ENCODE results near the gene PIGR. TPM values are rescaled to one million over a fixed set of nuclear protein-coding genes. Genes with fewer than 3 reads are reported as not detected.

The PIGR gene
- total RNA-seq, 1 experiment from 2014 or later, result not detected

DNA sequence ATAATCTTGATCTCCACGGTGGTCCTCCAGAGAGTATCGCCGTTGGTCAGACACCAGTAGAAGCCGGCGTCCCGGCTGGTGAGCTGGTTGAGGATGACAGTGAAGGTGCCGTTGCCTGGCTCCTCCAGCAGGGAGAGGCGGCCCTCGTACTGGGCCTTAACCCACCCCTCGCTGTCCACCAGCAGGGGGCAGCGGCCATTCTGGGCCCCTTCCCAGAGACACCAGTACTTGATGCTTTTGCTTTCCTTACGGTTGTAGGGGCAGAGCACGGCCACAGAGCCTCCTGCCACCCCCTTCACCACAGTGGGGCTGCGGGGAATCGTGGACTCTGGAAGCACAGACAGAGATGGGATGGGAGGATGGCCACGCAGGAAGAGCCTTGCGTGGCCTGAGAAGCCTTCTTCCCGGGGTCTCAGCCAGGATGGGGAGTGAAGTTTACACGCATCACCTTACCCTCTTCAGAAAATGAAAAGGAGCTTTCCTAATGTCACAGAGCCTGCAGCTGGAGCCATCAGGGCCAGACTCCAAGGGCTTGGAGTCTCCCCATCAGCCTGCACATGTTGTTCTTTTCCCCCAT lies 10.7 kb downstream of the PIGR start:
- intact Hi-C loops (cut with micrococcal nuclease), result loop anchor here (1.0 kb wide), 1 partner anchor 47 kb away; no protein-coding TSS in a partner anchor
- CTCF ChIA-PET, result interaction anchor here (1.0 to 1.4 kb wide), 3 partner anchors 44 to 201 kb away, joined by 3 to 4 read pairs (median 4); no protein-coding TSS in a partner anchor
- ATAC-seq, result peak; percentile 82

GRCh38 chr1:206933333-206933945 lies 12.8 kb downstream of the PIGR start:
- Histone ChIP-seq H3K4me2 (ENCODE audit: low read length) (no peak overlapping the region), H3K4me3 (ENCODE audit: low read length) (no peak overlapping the region), H3K9me3 (ENCODE audit: low read length) (no peaks in the 10 kb centered on the region), H2AFZ (ENCODE audit: low read length) (no peak overlapping the region), H4K20me1 (ENCODE audit: low read length) (no peaks in the 10 kb centered on the region), H3K4me1 (ENCODE audit: insufficient read depth, low read length) (no peaks in the 10 kb centered on the region), H3K27me3 (ENCODE audit: low read length) (no peaks in the 10 kb centered on the region), H3K79me2 (ENCODE audit: low read length) (no peaks in the 10 kb centered on the region), H3F3A (ENCODE audit: low read length, unreplicated experiment) (no peaks in the 10 kb centered on the region), H3K9ac (ENCODE audit: low read length) (no peak overlapping the region), H3K9me2 (replicated peaks; ENCODE audit: low read length) (no peaks in the 10 kb centered on the region), H3K36me3 (ENCODE audit: low read depth, low read length) (no peaks in the 10 kb centered on the region), H3K27ac (ENCODE audit: low read length) (no peak overlapping the region)
- BruUV-seq (replicated peaks), result no TSS peak
- CTCF ChIA-PET, result interaction anchor here (0.5 to 1.0 kb wide), 4 partner anchors 101 to 142 kb away, joined by 3 read pairs; no protein-coding TSS in a partner anchor
- ATAC-seq (peak; percentile 53; the same call in 1 of the 2 replicates), DNase-seq (peak; percentile 65)
- no peak for TF ChIP-seq EZH2 (IDR thresholded peaks at IDR 0.05; ENCODE audit: low read length, unreplicated experiment)
- TF ChIP-seq, protein P1, sequence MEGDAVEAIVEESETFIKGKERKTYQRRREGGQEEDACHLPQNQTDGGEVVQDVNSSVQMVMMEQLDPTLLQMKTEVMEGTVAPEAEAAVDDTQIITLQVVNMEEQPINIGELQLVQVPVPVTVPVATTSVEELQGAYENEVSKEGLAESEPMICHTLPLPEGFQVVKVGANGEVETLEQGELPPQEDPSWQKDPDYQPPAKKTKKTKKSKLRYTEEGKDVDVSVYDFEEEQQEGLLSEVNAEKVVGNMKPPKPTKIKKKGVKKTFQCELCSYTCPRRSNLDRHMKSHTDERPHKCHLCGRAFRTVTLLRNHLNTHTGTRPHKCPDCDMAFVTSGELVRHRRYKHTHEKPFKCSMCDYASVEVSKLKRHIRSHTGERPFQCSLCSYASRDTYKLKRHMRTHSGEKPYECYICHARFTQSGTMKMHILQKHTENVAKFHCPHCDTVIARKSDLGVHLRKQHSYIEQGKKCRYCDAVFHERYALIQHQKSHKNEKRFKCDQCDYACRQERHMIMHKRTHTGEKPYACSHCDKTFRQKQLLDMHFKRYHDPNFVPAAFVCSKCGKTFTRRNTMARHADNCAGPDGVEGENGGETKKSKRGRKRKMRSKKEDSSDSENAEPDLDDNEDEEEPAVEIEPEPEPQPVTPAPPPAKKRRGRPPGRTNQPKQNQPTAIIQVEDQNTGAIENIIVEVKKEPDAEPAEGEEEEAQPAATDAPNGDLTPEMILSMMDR (conservative IDR thresholded peaks at IDR 0.05; ENCODE audit: low read depth, low read length), result peak; percentile 97
- intact Hi-C loops (cut with micrococcal nuclease), result no loop called here
- POLR2A ChIA-PET (ENCODE audit: unreplicated experiment), result no interaction called here

More for the DNA sequence above, 10.7 kb downstream of the PIGR start:
- Histone ChIP-seq H3K9me2 (replicated peaks; ENCODE audit: low read length) (no peaks in the 10 kb centered on the region), H3K27me3 (ENCODE audit: low read length) (no peaks in the 10 kb centered on the region), H3K27ac (ENCODE audit: low read length) (no peak overlapping the region), H3K36me3 (ENCODE audit: low read depth, low read length) (no peaks in the 10 kb centered on the region), H2AFZ (ENCODE audit: low read length) (no peak overlapping the region), H3F3A (ENCODE audit: low read length, unreplicated experiment) (no peaks in the 10 kb centered on the region), H3K9me3 (ENCODE audit: low read length) (no peaks in the 10 kb centered on the region), H3K9ac (ENCODE audit: low read length) (no peak overlapping the region), H4K20me1 (ENCODE audit: low read length) (no peaks in the 10 kb centered on the region), H3K4me1 (ENCODE audit: insufficient read depth, low read length) (no peaks in the 10 kb centered on the region), H3K4me2 (ENCODE audit: low read length) (no peak overlapping the region), H3K79me2 (ENCODE audit: low read length) (no peaks in the 10 kb centered on the region), H3K4me3 (ENCODE audit: low read length) (no peak overlapping the region)
- DNase-seq, result peak; percentile 62
- no peak for TF ChIP-seq EZH2 (IDR thresholded peaks at IDR 0.05; ENCODE audit: low read length, unreplicated experiment)
- TF ChIP-seq, protein P1 (conservative IDR thresholded peaks at IDR 0.05; ENCODE audit: low read depth, low read length), result peak; percentile 88
- POLR2A ChIA-PET (ENCODE audit: unreplicated experiment), result no interaction called here
- BruUV-seq (replicated peaks), result no TSS peak

GRCh38 chr1:206932177-206932576 lies 14.1 kb downstream of the PIGR start:
- Histone ChIP-seq H3F3A (ENCODE audit: low read length, unreplicated experiment) (peaks cover 5% of the 10 kb centered on the region), H2AFZ (ENCODE audit: low read length) (no peak overlapping the region), H3K4me1 (ENCODE audit: insufficient read depth, low read length) (peaks cover 7% of the 10 kb centered on the region), H3K36me3 (ENCODE audit: low read depth, low read length) (no peaks in the 10 kb centered on the region), H3K27me3 (ENCODE audit: low read length) (no peaks in the 10 kb centered on the region), H3K9me3 (ENCODE audit: low read length) (no peaks in the 10 kb centered on the region), H3K4me3 (ENCODE audit: low read length) (no peak overlapping the region), H3K27ac (ENCODE audit: low read length) (no peak overlapping the region), H3K9ac (ENCODE audit: low read length) (no peak overlapping the region), H3K79me2 (ENCODE audit: low read length) (no peaks in the 10 kb centered on the region), H3K9me2 (replicated peaks; ENCODE audit: low read length) (no peaks in the 10 kb centered on the region), H4K20me1 (ENCODE audit: low read length) (no peaks in the 10 kb centered on the region), H3K4me2 (ENCODE audit: low read length) (no peak overlapping the region)
- no peak for ATAC-seq
- CTCF ChIA-PET, result no interaction called here
- intact Hi-C loops (cut with micrococcal nuclease), result no loop called here
- no TSS peak for BruUV-seq (replicated peaks)
- no peak for TF ChIP-seq EZH2phosphoT487 (IDR thresholded peaks at IDR 0.05; ENCODE audit: borderline replicate concordance, low read length)
- TF ChIP-seq, protein P1 (conservative IDR thresholded peaks at IDR 0.05; ENCODE audit: low read depth, low read length), result no peak
- TF ChIP-seq EZH2 (IDR thresholded peaks at IDR 0.05; ENCODE audit: low read length, unreplicated experiment), result no peak
- POLR2A ChIA-PET (ENCODE audit: unreplicated experiment), result no interaction called here
- no peak for DNase-seq

Measured in PC-3 (cell line).